Bronchial epithelial cell (primary cell): Measurements from ENCODE around the gene ATAD2B. TPM values are rescaled to one million over a fixed set of nuclear protein-coding genes. Genes with fewer than 3 reads are reported as not detected.

ENCODE experiments used
- DNase-seq: peaks from one replicate; pipeline ENCODE4 v3.0.0-alpha.2; 2010; ENCODE audit warnings: low read depth
- FAIRE-seq: peaks from 2 replicates; lab custom pipeline; 2011; peaks lifted over from hg19 to GRCh38; lab: Jason Lieb, UNC
- H3K27me3 ChIP-seq: 2 replicates; pipeline ENCODE4 v1.5.1; 2011; ENCODE audit warnings: low read length; ENCODE audit not compliant: control insufficient read depth, insufficient read depth
- H3K36me3 ChIP-seq: 2 replicates; pipeline ENCODE4 v1.5.1; 2011; ENCODE audit warnings: low read length; ENCODE audit not compliant: control insufficient read depth, insufficient read depth
- H3K4me3 ChIP-seq: 2 replicates; pipeline ENCODE4 v1.5.1; 2011; ENCODE audit warnings: mild to moderate bottlenecking, low read depth, low read length, control low read depth
- total RNA-seq: library from RNA; depleted of rRNA; stranded (reverse); fragments of >200 nt; gene quantifications from 2 replicates; pipeline ENCODE4 v1.2.1, GENCODE V29; 2014
- TF ChIP-seq, protein P1 (sequence below): IDR thresholded peaks from 2 replicates; pipeline ENCODE4 v1.5.1; 2011; ENCODE audit warnings: mild to moderate bottlenecking, moderate library complexity, low read length, control low read depth, inconsistent platforms; ENCODE audit not compliant: insufficient read depth, severe bottlenecking

ATAD2B gene
- total RNA-seq, 1 donor from 2014 or later: 8.7 TPM

DNA sequence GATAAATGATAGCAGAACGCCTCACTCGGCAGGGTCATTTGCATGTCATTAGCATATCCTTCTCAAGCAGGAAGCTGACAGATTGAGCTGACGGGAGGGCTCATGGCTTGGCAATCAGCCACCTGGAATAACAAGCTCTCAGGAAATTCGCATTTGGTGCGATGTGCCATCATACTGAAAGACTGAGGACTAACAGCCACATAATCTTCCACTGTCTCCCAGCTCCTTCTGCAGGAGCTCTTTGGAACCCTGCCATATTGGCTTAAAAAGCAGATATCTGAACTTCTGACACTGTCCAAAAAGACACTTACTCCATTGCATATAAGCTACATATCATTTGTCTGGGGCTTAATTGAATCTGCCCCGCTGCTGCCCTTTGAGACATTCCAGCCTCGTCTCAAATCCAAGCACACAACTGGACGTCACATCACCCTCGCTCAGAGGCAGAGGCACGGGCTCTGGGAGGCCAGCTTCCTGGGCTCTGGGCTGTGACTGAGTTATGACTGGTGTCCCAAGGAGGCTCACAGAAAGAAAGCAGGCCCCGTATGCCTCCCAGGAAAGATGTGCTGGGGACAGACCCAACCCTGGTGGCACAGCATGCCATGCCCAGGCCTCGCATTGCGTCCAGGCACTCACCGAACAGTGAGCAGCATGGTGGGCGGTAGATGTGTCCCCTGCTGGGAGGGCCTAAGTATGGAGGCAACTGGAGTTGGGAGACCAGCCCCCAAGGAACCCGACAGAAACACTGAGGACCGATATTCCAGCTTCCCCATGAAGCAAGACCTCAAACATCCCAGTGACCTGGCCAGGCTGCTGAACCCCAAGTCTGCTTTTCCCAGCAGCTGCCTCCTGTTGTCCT lies 228.0 kb downstream of the ATAD2B start:
- Histone ChIP-seq H3K36me3 (peaks cover 9% of the 10 kb centered on the region), H3K4me3 (no peak overlapping the region), H3K27me3 (no peaks in the 10 kb centered on the region)
- FAIRE-seq: no peak
- DNase-seq: no peak
- TF ChIP-seq, protein P1, sequence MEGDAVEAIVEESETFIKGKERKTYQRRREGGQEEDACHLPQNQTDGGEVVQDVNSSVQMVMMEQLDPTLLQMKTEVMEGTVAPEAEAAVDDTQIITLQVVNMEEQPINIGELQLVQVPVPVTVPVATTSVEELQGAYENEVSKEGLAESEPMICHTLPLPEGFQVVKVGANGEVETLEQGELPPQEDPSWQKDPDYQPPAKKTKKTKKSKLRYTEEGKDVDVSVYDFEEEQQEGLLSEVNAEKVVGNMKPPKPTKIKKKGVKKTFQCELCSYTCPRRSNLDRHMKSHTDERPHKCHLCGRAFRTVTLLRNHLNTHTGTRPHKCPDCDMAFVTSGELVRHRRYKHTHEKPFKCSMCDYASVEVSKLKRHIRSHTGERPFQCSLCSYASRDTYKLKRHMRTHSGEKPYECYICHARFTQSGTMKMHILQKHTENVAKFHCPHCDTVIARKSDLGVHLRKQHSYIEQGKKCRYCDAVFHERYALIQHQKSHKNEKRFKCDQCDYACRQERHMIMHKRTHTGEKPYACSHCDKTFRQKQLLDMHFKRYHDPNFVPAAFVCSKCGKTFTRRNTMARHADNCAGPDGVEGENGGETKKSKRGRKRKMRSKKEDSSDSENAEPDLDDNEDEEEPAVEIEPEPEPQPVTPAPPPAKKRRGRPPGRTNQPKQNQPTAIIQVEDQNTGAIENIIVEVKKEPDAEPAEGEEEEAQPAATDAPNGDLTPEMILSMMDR: no peak

Other genes starting within 250 kb of the ATAD2B start
- gene UBXN2A, start 13.3 kb upstream of the ATAD2B start, total RNA-seq: 10.5 and 11.6 TPM in 2 replicates
- gene MFSD2B, start 83.0 kb upstream of the ATAD2B start, total RNA-seq: under 0.01 TPM in 1 of 2 replicates, not detected in the other
- gene WDCP, start 120.3 kb upstream of the ATAD2B start, total RNA-seq: 4.1 and 7.1 TPM in 2 replicates
- 16.5 and 30.0 TPM in 2 replicates for gene FKBP1B, start 122.6 kb upstream of the ATAD2B start, total RNA-seq
- gene SF3B6, start 149.2 kb upstream of the ATAD2B start, total RNA-seq: 202 and 223 TPM in 2 replicates
- 34.5 and 65.0 TPM in 2 replicates for gene TP53I3, start 157.7 kb upstream of the ATAD2B start, total RNA-seq
- gene PFN4, start 196.2 kb upstream of the ATAD2B start, total RNA-seq: under 0.01 and 0.38 TPM in 2 replicates
- gene FAM228B, start 196.3 kb upstream of the ATAD2B start, total RNA-seq: 3.2 and 5.0 TPM in 2 replicates
- gene FAM228A, start 247.9 kb upstream of the ATAD2B start, total RNA-seq: 0.13 TPM in 1 of 2 replicates, not detected in the other